Endothelial cell of umbilical vein (primary cell): Measurements from ENCODE around the gene PLD4.

Experiments used
- EZH2 ChIP-seq: IDR thresholded peaks from 2 replicates; pipeline ENCODE4 v1.6.1; 2012; ENCODE audit warnings: borderline replicate concordance, low read depth, mild to moderate bottlenecking, moderate library complexity, low read length, inconsistent platforms; ENCODE audit not compliant: severe bottlenecking
- GATA2 ChIP-seq: IDR thresholded peaks from 2 replicates; pipeline ENCODE4 v1.7.0; 2011; ENCODE audit warnings: low read depth, mild to moderate bottlenecking, moderate library complexity, mixed read lengths, low read length; ENCODE audit not compliant: insufficient read length, insufficient read depth
- MYC ChIP-seq: IDR thresholded peaks from one replicate; pipeline ENCODE4 v1.6.1; 2011; ENCODE audit warnings: mild to moderate bottlenecking, low read depth, low read length
- POLR2A ChIP-seq: IDR thresholded peaks from 2 replicates; pipeline ENCODE4 v1.6.1; 2012; ENCODE audit warnings: low read depth, mild to moderate bottlenecking, control low read depth, low read length
- POLR2AphosphoS5 ChIP-seq: IDR thresholded peaks from 2 replicates; pipeline ENCODE4 v1.6.1; 2012; ENCODE audit warnings: low read depth, mild to moderate bottlenecking, control low read depth, low read length, moderate library complexity; ENCODE audit not compliant: insufficient read depth
- TF ChIP-seq, protein P1 (sequence below), 2 donors: IDR thresholded peaks; 1 replicate in 1 of 2; 2 replicates in 1 of 2; pipeline ENCODE4 v1.5.1; 2011; ENCODE audit warnings: low read length in 2 of 2, mild to moderate bottlenecking in 2 of 2, moderate library complexity in 2 of 2, control low read depth in 1 of 2, inconsistent platforms in 1 of 2, low read depth in 1 of 2; ENCODE audit not compliant: insufficient read depth in 1 of 2; ENCODE audit errors: extremely low read depth in 1 of 2
- TF ChIP-seq, protein P2 (sequence below): IDR thresholded peaks from 2 replicates; pipeline ENCODE4 v1.6.1; 2011; ENCODE audit not compliant: insufficient read depth, insufficient read length

DNA sequence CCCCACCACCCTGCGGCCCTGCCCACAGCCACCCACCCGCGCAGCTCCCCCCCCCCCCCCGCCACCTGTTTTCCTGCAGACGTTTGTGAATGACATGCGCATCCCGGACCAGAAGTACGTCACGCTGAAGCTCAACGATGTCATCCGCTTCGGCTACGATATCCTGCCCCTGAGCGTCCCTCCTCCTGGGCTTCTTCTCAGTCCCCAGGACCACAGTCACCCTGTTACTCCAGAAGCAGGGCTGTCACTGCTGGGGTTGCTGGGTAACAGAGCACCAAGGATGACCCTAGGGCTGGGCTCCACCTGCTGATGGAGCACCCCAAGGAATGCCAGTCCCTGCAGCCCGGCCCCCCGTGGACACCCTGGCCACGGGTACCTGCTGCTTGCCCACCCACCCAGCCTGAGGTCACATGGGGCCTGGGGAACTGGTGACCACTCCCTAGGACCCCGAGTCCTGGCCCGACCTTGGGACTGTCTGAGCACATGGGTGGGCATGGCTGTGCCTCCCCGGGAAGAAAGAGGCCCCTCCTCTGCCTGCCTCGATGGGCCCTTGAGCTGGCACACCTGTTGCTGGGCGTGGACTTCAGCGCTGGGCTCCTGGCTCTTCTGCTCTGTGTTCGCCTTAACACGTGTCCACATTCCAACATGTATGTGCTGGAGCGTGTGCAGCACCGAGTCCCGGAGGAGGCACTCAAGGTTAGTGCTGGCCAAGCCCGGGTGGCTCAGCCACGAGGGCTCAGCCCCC is 46.7 kb upstream of the PLD4 start:
- TF ChIP-seq, protein P1, sequence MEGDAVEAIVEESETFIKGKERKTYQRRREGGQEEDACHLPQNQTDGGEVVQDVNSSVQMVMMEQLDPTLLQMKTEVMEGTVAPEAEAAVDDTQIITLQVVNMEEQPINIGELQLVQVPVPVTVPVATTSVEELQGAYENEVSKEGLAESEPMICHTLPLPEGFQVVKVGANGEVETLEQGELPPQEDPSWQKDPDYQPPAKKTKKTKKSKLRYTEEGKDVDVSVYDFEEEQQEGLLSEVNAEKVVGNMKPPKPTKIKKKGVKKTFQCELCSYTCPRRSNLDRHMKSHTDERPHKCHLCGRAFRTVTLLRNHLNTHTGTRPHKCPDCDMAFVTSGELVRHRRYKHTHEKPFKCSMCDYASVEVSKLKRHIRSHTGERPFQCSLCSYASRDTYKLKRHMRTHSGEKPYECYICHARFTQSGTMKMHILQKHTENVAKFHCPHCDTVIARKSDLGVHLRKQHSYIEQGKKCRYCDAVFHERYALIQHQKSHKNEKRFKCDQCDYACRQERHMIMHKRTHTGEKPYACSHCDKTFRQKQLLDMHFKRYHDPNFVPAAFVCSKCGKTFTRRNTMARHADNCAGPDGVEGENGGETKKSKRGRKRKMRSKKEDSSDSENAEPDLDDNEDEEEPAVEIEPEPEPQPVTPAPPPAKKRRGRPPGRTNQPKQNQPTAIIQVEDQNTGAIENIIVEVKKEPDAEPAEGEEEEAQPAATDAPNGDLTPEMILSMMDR (IDR thresholded peaks at IDR 0.05; ENCODE audit: extremely low read depth in 1 of 2, insufficient read depth in 1 of 2, low read depth in 1 of 2, low read length in 2 of 2): no peak
- TF ChIP-seq POLR2A (no peak), POLR2AphosphoS5 (no peak), EZH2 (no peak), MYC (no peak), GATA2 (no peak)
- TF ChIP-seq, protein P2, sequence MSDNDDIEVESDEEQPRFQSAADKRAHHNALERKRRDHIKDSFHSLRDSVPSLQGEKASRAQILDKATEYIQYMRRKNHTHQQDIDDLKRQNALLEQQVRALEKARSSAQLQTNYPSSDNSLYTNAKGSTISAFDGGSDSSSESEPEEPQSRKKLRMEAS: no peak
